Stimulated activated CD4-positive, alpha-beta T cell treated with anti-CD3 and anti-CD28 coated beads, Interleukin-2, amount 100 ng/mL, for 48 hours (primary cell): ENCODE data around the gene PPP1R18.
A peak's percentile ranks its signal among the peaks of the same experiment; 100 is the strongest.
"Not testable (repeated sequence)": the region's sequence is repeated elsewhere in the genome, so short reads cannot be mapped to it uniquely, and the experiment has no call there.

Source experiments
- DNase-seq, 2 donors: peaks; one replicate each; pipeline ENCODE4 v3.0.0-alpha.2; 2020

Gene PPP1R18

DNA sequence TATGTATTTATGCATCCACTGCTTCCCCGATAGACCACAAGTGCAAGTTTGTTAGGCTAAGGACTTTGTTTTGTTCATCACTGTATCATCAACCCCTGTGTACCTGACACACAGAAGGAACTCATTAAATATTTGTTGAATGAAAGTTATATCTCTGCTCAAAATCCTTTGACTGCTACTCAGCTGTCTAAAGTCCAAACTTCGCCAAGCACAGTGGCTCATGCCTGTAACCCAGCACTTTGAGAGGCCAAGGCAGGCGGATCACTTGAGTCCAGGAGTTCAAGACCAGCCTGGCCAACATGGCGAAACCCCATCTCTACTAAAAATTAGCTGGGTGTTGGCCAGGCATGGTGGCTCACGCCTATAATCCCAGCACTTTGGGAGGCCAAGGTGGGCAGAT lies 28.5 kb downstream of the PPP1R18 start:
- DNase-seq = not testable (repeated sequence)

DNA sequence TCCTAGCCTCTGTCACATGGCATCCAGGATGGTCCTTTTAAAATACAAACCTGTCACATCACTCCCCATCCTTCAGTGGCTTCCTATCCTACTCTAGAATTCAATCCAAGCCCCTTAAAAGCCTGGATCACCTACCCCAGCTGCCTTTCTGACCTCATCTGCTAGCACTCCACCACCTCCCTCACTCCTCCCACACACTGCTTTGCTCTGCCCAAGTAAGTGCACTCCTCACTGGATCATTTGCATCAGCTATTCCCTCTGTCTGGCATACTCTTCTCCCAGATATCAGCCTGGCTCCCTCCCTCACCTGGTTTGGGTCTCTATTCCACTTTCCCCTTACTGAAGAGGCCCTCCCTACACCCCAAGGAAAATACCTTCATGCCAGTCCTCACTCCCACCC lies 29.0 kb downstream of the PPP1R18 start:
- no peak for DNase-seq

DNA sequence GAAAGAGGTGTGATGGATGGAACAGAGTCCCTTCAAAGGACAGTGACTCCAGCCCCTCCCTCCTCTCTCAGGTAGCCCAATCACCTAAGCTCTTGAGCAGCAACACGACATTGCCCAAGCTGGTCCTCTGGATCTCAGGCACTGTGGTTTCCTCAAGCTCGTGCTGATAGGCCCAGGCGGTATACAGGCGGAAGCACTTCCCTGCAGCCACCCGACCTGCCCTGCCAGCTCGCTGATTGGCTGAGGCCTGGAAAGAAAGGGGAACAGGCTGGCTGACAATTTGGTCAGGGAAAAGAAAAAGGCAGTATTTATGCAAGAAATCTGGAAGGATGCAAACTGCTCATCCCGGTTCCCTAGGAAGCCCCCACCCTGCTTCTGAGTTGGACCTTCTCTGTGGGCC lies 29.9 kb downstream of the PPP1R18 start:
- no peak for DNase-seq

DNA sequence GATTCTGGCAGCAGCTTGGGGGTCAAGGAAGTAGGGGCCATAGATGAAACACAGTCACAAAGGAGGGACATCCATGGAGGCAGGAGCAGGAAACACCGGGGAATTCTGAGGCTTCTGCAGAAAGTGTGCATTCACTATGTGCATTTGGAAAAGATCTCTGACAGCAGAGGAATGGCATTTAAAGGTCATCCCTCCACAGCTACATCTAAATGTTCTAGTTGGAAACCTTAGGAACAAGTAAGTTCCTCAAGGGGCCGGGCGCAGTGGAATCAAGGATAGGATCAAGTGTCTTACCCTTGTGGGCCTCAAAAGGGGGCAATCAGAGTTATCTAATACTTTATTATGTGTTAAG lies 30.7 kb downstream of the PPP1R18 start:
- no peak for DNase-seq

DNA sequence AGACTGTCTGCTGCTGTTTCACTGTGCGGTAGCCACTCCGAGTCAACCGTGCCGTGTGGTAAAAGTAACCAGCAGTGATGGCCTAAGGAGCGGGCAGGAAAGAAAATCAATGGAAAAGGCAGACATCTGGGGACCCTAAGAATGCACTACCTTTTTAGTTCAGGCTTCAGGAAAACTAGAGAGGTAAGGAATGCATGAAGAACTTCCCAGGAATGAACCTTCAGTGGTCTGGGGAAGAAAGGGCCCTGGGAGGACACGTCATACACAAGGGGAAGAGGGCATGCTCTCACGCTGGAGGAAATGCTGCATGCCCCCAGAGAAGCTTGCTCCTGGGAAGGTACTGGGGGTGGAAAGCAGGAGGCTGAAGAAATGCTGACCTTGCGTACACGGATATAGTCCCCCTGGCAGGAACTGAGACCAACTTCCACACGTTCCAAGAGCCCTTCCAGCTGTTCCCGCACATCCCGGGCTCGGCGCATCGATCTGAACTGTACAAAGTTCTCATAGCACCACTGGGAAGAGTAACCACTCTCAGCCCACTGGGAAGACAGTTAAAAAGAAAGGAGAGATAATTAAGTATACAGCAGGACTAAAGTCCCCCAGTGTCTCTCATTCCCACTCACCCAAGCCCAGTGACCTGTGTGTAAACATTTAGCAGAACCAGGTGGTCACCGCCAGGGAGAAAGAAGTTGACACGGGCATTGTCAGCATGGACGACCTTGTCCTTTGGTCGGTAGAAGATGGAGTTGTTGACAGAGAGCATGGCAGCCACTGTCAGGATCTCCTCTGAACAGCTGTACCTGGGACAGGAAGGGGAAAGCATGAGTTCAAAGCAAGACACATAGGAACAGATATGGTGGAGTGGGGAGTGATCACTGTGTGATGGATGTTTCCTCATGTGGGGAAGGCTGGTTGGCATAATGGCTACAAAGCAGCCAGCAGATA lies 31.4 kb downstream of the PPP1R18 start:
- no peak for DNase-seq

DNA sequence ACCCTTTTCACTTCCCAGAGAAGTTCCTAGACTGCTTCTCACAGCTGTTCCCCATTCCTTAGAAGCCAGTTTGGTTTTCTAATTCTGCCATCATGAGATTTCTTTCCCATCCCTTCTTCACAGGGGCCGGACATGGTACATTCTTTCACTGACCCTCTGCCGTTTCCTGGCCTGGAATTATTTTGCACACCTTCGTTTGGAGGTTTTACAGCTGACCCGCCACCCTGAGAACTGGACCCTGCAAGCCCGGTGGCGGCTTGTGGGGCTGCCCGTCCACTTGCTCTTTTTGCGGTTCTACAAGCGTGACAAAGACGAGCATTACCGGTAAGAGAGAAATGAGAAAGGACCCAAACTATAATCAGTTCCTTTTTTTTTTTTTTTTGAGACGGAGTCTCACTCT lies 35.3 kb downstream of the PPP1R18 start:
- DNase-seq = no peak

DNA sequence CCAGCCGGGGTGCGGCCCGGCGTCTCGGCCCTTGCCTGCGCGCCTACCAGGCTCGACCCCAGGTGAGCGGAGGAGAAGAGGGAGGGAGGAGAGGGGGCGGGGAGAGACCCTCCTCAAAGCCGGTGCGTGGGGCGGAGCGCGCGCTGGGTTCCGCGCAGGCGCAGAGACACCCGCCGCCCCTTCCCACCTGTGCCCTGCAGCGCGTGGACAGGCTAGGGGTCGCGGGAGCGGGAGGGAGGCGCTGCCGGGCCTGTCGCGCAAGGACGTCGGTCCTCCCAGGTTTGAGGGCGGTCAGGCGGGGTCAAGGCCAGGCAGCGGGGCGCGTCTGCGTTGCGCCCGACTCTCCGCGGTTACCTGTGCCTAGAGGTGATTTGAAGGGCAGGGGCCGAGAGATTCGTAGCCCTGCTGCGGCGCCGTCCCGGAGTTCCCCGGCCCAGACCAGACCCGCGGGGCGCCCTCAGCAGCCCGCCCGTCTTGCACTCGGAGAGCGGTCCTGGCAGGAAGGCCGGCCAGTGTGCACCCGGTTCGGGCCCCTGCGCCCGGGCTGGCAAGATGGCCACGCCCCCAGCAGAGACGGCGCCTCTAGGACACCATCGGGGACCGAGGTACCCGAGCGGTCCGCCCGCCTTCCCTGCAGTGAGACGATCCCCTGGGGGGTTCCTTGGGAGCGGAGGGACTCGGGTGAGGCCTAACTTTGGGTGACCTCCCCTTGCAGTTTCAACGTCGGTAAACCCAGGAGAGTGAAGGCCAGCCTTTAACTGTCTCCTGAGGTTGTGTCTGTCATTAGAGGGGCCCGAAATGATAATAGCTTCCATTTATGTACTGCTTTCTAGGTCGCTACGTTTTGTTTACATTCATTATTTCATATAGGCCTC lies 39.0 kb downstream of the PPP1R18 start:
- peak; percentile 68 to 73 for DNase-seq

DNA sequence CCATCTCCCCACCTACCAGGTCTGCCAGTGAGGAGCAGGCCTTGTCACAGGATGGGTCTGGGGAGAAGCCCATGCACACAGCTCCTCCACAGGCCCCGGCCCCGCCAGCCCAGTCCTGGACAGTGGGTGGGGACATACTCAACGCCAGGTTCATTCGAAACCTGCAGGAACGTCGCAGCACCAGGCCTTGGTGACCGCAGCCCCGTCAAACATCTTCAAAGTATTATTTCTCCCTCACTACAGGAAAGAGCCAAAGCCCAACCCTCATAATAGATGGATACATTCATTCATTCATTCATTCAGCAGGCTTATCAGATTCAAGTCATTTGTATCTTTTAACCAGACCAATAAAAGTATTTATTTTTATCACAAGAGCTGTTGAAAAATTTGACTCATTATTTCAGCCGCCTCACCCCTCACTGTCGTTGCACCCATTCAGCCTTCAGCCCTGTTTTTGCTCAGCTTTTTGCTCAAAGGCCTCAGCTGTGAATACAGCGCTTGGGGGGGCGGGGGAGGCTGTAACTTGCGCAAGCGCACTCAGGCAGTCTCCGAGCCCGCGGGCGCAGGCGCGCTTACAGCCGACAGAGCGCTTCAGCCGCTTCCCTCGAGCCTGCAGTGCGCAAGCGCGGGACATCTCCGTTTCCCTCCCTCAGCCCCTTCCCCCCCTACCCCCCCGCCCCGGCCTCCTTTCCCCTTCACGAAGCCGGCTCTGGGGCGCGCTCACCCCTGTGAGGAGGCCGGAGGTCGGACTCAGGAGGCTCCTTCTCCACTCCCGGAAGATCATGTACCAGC lies 39.8 kb downstream of the PPP1R18 start, which contains the start of gene C6orf136:
Gene C6orf136, plus strand, starts transcription at position 684 of the 792 bp plus-strand sequence. Its CDS starts 99 bp downstream, at position 783.
- DNase-seq = peak; percentile 84 to 87

DNA sequence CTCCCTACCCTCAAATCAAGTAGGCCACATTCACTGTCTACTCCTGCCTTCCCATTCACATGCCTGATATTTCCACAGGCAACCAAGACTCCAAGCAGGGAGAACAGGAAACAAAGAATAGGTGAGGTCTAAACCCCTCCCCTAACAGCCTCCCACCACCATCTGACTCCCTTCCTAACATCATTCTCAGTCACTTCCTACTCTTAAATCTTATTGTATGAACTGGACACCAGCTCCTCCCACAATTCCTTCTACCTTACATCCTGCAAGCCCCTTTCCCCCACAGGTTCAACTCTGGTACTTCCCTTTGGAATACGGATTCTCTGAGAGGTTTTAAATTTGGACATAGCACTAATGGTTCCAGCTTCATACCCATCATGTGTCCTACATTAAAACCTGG lies 40.5 kb downstream of the PPP1R18 start:
- no peak for DNase-seq

DNA sequence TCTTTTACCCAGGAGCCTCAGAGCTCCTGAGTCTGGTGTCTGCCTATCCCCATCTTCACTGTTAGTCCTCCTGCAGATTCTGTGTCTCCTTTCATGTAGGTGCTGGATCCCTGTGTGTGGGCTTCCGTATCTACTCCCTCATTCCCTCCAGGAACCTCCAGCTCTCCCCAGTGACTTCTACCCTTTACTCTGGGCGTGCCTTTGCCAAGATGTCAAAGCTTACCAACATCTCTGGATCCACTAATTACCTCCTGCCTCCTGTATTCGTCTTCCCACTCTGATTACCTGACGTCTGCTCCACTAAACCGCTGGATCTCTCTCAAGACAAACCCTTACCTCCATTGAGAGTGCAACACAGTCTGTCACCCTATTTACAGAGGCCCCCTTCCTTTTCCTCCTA lies 41.7 kb downstream of the PPP1R18 start:
- no peak for DNase-seq

DNA sequence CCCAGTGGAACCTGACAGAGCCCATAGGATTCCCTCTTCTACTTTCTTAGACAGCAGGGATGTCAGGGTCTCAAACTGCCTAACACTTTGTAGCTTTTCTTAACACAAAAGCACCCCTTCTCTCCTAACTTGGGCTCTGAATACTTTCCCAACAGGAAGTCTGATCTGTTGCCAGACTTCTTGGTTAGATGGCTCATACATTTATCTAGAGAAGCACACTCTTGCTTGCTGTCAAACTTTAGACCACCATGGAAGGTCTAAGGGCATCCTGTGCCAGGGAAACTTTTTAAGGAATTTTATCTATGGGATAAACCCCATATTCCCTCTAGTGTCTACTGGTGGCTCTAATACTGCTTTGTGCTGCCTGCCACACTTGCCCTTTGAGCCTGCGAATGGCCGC lies 42.8 kb downstream of the PPP1R18 start:
- no peak for DNase-seq

DNA sequence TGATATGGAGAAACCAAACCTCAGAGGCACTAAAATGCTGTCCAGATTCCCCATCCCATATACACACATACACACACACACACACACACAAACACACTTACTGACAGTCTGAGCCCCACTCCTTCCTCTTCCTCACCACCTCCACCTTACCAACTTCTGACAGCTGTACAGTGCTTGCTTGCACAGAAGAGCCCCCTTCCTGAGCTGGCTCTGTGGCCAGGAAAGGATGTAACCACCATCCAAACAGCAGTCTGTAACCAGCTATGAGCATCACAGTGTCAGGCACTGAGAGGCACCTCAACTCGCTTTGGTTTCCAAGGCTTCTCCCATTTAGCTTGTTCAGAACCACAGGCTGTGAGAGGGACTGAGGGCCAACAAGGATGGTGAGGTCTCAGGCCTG lies 45.4 kb downstream of the PPP1R18 start:
- no peak for DNase-seq

DNA sequence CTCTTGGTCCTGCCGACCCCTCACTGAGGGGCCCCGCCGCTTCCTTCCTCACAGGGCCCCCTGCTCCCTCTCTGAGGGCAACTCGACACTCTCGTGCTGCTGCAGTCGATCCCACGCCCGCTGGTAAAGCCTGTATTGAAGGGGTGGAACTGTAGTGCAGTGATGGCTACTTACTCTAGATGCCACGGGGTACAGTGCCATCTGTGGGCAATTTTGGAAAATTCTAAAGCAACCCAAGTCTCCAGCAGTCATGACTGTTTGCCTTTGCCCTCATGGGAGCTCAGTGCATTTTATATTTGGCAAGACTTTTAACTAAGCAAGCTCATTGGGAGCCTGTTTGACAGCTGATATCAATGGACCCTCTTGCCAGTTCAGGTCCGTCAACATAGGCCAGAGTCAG lies 46.0 kb downstream of the PPP1R18 start:
- no peak for DNase-seq

DNA sequence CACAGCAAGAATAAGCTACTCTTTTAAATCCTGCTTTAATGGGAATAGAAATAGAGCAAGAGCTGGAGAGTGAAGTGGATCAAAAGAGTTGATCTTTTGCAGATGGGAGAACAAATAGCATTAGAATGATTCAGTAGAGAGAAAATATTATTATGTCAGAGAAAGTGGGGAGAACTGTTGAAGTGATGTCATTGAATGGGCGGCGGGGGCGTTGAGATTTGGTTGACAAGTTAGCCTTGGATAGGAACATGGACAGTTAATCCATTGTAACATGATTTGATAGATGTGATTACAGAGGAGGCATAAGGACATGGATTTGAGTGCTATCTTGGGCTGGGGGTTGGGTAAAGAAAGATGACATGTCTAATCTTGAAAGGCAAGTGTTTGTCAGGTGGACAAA lies 50.6 kb downstream of the PPP1R18 start:
- DNase-seq = no peak

DNA sequence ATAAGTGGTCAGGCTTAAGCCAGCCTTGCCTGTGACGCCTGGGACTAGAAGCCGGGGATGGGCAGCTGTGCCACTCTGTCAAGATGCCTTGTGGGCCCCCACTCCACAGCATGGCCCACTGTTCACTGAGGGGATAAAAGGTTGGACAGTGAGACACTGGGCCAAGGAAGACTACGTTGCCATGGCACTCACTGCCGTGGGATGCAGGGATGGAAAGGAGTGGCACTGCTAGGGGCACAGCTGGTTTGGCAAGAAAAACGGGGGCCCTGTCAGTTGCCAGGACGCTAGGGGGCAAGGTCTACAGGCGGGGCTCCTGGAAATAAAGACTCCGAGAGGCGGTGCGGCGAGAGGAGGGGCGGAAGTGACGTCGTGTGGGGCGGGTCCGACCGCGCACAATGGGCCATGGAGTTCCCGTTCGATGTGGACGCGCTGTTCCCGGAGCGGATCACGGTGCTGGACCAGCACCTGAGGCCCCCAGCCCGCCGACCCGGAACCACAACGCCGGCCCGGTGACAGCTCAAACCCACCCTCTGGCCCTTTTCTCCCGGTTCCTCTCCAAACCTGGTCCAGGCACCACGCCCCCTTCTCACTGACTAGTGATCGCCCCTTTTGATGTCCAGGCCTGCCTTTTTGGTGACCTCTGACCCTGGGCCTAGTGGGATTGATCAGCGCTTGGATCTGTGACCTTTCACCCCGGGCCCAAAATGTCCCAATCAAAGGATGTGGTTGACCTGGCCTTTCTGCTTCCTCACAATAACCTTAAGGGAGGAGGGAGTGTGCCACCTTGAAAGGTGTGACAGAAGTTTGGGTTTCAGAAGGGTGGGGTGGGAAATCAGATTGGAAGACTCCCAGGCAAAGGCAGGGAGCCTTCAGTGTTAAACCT lies 59.7 kb downstream of the PPP1R18 start, which contains the start of gene ATAT1:
Gene ATAT1, plus strand, starts transcription at position 391 of the 883 bp plus-strand sequence.
- DNase-seq = peak; percentile 78 to 81
